CD4-positive, alpha-beta T cell (primary cell): ENCODE measurements around the gene RIT1. TPM values are rescaled to one million over a fixed set of nuclear protein-coding genes. Genes with fewer than 3 reads are reported as not detected.
A peak's percentile ranks its signal among the peaks of the same experiment; 100 is the strongest.
"Not testable (repeated sequence)": the region's sequence is repeated elsewhere in the genome, so short reads cannot be mapped to it uniquely, and the experiment has no call there.

Source experiments
- ATAC-seq: fragments of 200-7000 bp; cut with Tn5 transposase; one replicate; pipeline ENCODE4 v1.10.0; 2022; ENCODE audit warnings: mild to moderate bottlenecking; ENCODE audit not compliant: poor library complexity
- CTCF ChIA-PET: fragments of 350-600 bp; sonication (Branson Sonifier 250); formaldehyde crosslinking; loops from one replicate; lab custom pipeline; 2021; ENCODE audit warnings: antibody characterized with exemption, inconsistent platforms; lab: Charles Lee
- POLR2A ChIA-PET: fragments of 350-600 bp; sonication (Branson Sonifier 250); formaldehyde crosslinking; loops from one replicate; lab custom pipeline; 2021; ENCODE audit warnings: antibody characterized with exemption, inconsistent platforms; lab: Charles Lee
- DNase-seq, 14 experiments: peaks; one replicate each; pipeline ENCODE4 v3.0.0-alpha.2; 2013 to 2020; ENCODE audit warnings: mixed read lengths in 2 of 14
- H3K27ac ChIP-seq, 2 donors: one replicate each; pipeline versions ENCODE4 v1.5.1 to v1.7.0; 2013; ENCODE audit warnings: low read length in 2 of 2, low read depth in 1 of 2, mild to moderate bottlenecking in 1 of 2
- H3K27me3 ChIP-seq, 2 experiments: 1 replicate in 1 of 2; 2 replicates in 1 of 2; pipeline versions ENCODE4 v1.6.1 to v1.7.0; 2013; ENCODE audit warnings: low read length in 2 of 2, control low read depth in 1 of 2, mild to moderate bottlenecking in 1 of 2, moderate library complexity in 1 of 2; ENCODE audit not compliant: insufficient read depth in 2 of 2, control insufficient read depth in 1 of 2
- H3K36me3 ChIP-seq: one replicate; pipeline ENCODE4 v1.6.1; 2013; ENCODE audit warnings: low read length, control low read depth; ENCODE audit not compliant: insufficient read depth
- H3K4me1 ChIP-seq: one replicate; pipeline ENCODE4 v1.6.1; 2013; ENCODE audit warnings: low read length, control low read depth; ENCODE audit not compliant: insufficient read depth
- H3K4me3 ChIP-seq: one replicate; pipeline ENCODE4 v1.5.1; 2013; ENCODE audit warnings: mild to moderate bottlenecking, low read length, moderate library complexity
- H3K9me3 ChIP-seq, 2 experiments: 1 replicate in 1 of 2; 2 replicates in 1 of 2; pipeline versions ENCODE4 v1.6.1 to v1.7.0; 2013; ENCODE audit warnings: low read length in 2 of 2, mild to moderate bottlenecking in 2 of 2, control low read depth in 1 of 2, moderate library complexity in 1 of 2; ENCODE audit not compliant: control insufficient read depth in 1 of 2, insufficient read depth in 1 of 2
- H3K27ac Mint-ChIP-seq: one replicate; pipeline ENCODE4 v1.8.0; 2020; ENCODE audit warnings: mixed read lengths
- H3K27me3 Mint-ChIP-seq: one replicate; pipeline ENCODE4 v1.8.0; 2021; ENCODE audit warnings: mixed read lengths
- H3K36me3 Mint-ChIP-seq: one replicate; pipeline ENCODE4 v1.8.0; 2021; ENCODE audit warnings: low read depth, mixed read lengths
- H3K4me1 Mint-ChIP-seq: one replicate; pipeline ENCODE4 v1.8.0; 2021; ENCODE audit warnings: low read depth, mixed read lengths
- H3K4me3 Mint-ChIP-seq: one replicate; pipeline ENCODE4 v1.8.0; 2020; ENCODE audit warnings: mild to moderate bottlenecking, mixed read lengths
- H3K9me3 Mint-ChIP-seq: one replicate; pipeline ENCODE4 v1.8.0; 2020; ENCODE audit warnings: mixed read lengths
- CTCF ChIP-seq: fragments of 200-600 bp; IDR thresholded peaks from one replicate; pipeline ENCODE4 v1.8.0; 2022; ENCODE audit warnings: antibody characterized with exemption, mild to moderate bottlenecking
- intact Hi-C, 2 experiments: fragments of 100-400 bp; cut with DNase I in 1 of 2; cut with micrococcal nuclease in 1 of 2; formaldehyde crosslinking; loops; one replicate each; pipeline versions ENCODE4 v1.15.1 to v1.9.0; 2023 to 2025; cut with DNase I, micrococcal nuclease
- total RNA-seq, 174 experiments: library from RNA in 2 of 174; stranded (reverse) in 2 of 174; gene quantifications; one replicate each; pipeline ENCODE4 v1.2.3 and lab custom pipeline; 2021 to 2026

Gene RIT1
- total RNA-seq, 2 experiments from 2014 or later: 66.2 to 67.0 TPM

- DNase-seq (no peak), ATAC-seq (no peak)
- Mint-ChIP-seq H3K4me3 (peak overlapping the region; percentile 55), H3K27ac (no peak overlapping the region), H3K36me3 (peaks cover 55% of the 10 kb centered on the region), H3K27me3 (no peaks in the 10 kb centered on the region), H3K4me1 (peaks cover 37% of the 10 kb centered on the region), H3K9me3 (no peaks in the 10 kb centered on the region)
- Histone ChIP-seq H3K27me3 (no peaks in the 10 kb centered on the region), H3K9me3 (no peaks in the 10 kb centered on the region), H3K4me1 (peaks cover 42% of the 10 kb centered on the region), H3K36me3 (peaks cover 64% of the 10 kb centered on the region), H3K27ac (no peak overlapping the region), H3K4me3 (no peak overlapping the region)
- POLR2A ChIA-PET: interaction anchor here (0.6 to 6.0 kb wide), 5 partner anchors 9 to 46 kb away, joined by 3 to 92 read pairs (median 4); partner anchors contain the start of gene ARHGEF2
- no peak for TF ChIP-seq CTCF
- CTCF ChIA-PET: interaction anchor here (0.6 to 3.2 kb wide), 5 partner anchors 14 to 134 kb away, joined by 3 to 10 read pairs (median 5); no protein-coding TSS in a partner anchor
- intact Hi-C loops: loop anchor here (5.0 kb wide), 2 partner anchors 75 to 120 kb away; partner anchors contain the start of genes GON4L (in 1 of the 2), LAMTOR2 (in 1 of the 2), SYT11 (in 1 of the 2) and UBQLN4 (in 1 of the 2)
Observed at GRCh38 chr1:155932081-155932480, 20.9 kb upstream of the RIT1 start.

GRCh38 chr1:155931332-155932038 is 20.3 kb upstream of the RIT1 start:
- peaks cover 42% of the 10 kb centered on the region for H3K4me1 ChIP-seq
- H3K36me3 ChIP-seq: peaks cover 70% of the 10 kb centered on the region
- peaks cover 61% of the 10 kb centered on the region for H3K36me3 Mint-ChIP-seq
- no peak overlapping the region for H3K4me3 ChIP-seq
- TF ChIP-seq CTCF: no peak
- H3K27ac Mint-ChIP-seq: no peak overlapping the region
- no peaks in the 10 kb centered on the region for H3K9me3 Mint-ChIP-seq
- H3K27me3 ChIP-seq: no peaks in the 10 kb centered on the region
- H3K9me3 ChIP-seq: no peaks in the 10 kb centered on the region
- no peak for ATAC-seq
- H3K4me1 Mint-ChIP-seq: peaks cover 37% of the 10 kb centered on the region
- ChIA-PET CTCF (interaction anchor here (0.6 to 2.0 kb wide), 4 partner anchors 15 to 100 kb away, joined by 3 to 8 read pairs (median 4); no protein-coding TSS in a partner anchor), POLR2A (interaction anchor here (0.6 to 6.0 kb wide), 4 partner anchors 14 to 161 kb away, joined by 3 to 92 read pairs (median 4); partner anchors contain the start of gene ARHGEF2)
- no peak overlapping the region for H3K27ac ChIP-seq
- no peak for DNase-seq
- no peaks in the 10 kb centered on the region for H3K27me3 Mint-ChIP-seq
- H3K4me3 Mint-ChIP-seq: peak overlapping the region; percentile 65
- intact Hi-C loops: loop anchor here (5.0 kb wide), 2 partner anchors 74 to 121 kb away; partner anchors contain the start of genes GON4L (in 1 of the 2), LAMTOR2 (in 1 of the 2), SYT11 (in 1 of the 2) and UBQLN4 (in 1 of the 2)

GRCh38 chr1:155930725-155931124 is 19.6 kb upstream of the RIT1 start:
- Mint-ChIP-seq H3K36me3 (peaks cover 68% of the 10 kb centered on the region), H3K4me3 (peak overlapping the region; percentile 65), H3K4me1 (peaks cover 37% of the 10 kb centered on the region)
- ATAC-seq, H3K27me3 ChIP-seq, H3K4me3 ChIP-seq, H3K9me3 ChIP-seq, H3K27me3 Mint-ChIP-seq, H3K27ac Mint-ChIP-seq, DNase-seq, H3K27ac ChIP-seq, H3K9me3 Mint-ChIP-seq: not testable (repeated sequence)
- POLR2A ChIA-PET: interaction anchor here (0.6 to 6.0 kb wide), 2 partner anchors 13 to 47 kb away, joined by 3 to 92 read pairs; partner anchors contain the start of gene ARHGEF2
- peaks cover 42% of the 10 kb centered on the region for H3K4me1 ChIP-seq
- CTCF ChIA-PET: interaction anchor here (2.0 kb wide), 1 partner anchor 15 kb away, joined by 5 read pairs; no protein-coding TSS in a partner anchor
- intact Hi-C loops: loop anchor here (5.0 kb wide), 2 partner anchors 73 to 122 kb away; partner anchors contain the start of genes GON4L (in 1 of the 2), LAMTOR2 (in 1 of the 2), SYT11 (in 1 of the 2) and UBQLN4 (in 1 of the 2)
- peaks cover 77% of the 10 kb centered on the region for H3K36me3 ChIP-seq
